Fibroblast of skin of right biceps (primary cell): ENCODE measurements around the gene ZNF552.
A peak's percentile ranks its signal among the peaks of the same experiment; 100 is the strongest.

Experiments used
- DNase-seq: peaks from one replicate; pipeline ENCODE4 v3.0.0-alpha.2; 2013

ZNF552 gene

DNA sequence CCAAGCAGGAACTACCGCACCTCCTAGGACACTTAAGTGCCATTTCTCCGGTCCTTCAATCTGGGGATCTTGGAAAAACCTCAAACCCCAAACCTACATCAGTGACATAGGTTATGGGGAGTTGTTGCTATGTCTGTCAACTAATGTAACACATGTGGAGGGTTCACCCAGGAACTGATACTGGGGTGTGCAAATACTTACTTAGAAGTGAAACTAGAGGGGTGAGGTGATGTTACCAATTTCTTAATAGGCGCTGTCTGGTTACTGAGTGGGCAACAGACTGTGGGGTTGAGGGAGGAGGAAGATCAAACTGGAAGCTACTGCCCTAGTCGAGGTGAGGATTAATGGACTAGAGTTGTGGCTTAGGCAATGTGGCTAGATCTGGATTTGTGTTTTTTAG, 43.3 kb downstream of the ZNF552 start:
- no peak for DNase-seq

DNA sequence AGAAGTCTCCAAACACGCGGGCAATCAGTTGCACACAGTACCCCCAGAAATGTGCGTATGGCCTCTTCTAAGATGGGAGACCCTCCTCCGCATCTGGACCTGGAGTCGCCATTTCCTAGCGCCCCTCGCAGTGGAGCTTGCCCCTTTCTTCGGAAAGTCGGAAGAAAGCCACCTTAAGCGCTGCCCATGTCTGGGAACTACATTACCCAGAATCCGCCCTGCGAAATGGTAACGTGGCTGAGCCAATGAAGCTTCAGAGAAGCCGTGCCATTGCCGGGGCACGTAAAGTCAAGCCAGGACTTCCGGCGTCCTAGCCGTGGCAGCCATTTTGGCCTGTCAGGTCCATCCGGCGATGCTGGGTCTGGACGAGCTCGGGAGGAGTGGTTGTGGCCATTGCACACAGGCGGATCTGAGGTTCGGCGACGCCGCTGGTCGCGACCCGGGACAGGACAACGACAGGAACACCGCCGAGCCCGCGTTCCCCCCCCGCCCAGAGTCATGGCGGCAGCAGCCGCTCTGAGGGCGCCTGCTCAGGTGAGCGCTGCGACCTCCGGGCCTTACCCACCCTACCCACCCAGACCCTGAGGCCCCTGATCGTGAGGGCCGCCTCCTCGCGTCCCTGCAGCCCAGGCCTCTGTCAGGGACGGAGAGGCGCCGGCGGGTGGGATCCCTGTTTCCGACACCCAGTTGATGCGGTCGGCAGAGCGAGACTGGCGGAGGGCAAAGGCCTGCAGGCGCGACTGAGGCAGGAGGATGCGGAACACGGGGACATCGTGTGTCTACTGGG, 45.2 kb downstream of the ZNF552 start, which contains the start of gene ZNF586:
TSS of gene ZNF586 (plus strand) at position 332 of the 787 bp plus-strand sequence. CDS start at position 499, 167 bp downstream.
- DNase-seq = peak; percentile 92

DNA sequence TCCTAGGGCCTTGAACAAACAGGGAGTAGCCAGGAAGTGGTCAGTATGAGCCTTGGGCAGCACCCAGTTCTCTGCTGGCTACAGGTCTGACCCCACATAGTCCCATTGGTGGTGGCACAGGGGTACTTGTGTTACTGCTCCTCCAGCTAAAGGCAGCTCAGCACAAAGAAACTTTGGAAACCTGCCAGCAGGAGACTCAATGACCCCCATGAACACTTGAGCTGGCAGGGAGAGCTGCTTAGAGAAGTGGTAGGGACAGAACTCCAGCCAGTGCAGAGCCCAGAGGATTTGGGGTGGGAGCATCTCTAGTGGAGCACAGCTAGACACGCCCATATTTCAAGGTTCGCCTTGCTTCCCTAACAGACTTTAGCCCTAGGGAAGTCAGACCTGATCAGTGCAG, 55.6 kb downstream of the ZNF552 start:
- DNase-seq = no peak

DNA sequence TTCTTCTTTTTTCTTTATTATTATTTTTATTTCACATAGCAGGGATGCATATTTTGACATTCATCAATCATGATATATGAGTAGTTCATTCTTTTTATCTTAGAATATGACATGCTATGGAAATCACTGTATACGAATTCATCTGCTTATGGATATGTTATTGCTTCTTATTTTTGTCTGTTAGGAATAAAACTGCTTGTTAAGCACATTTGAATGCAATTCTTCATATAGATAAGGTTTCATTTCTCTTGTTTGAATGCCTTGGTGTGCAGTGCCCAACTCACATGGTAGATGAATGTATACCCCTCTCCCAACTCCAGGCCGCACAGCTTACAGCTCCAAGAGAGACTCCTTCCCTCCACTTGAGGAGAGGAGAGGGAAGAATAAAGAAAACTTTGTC, 56.8 kb downstream of the ZNF552 start:
- DNase-seq = no peak
